Mononuclear cell (primary cell): Measurements from ENCODE around the gene SSBP3. TPM values are rescaled to one million over a fixed set of nuclear protein-coding genes. Genes with fewer than 3 reads are reported as not detected.

Source experiments
- H3K27me3 ChIP-seq: 2 replicates; pipeline ENCODE4 v1.6.0; 2011; ENCODE audit warnings: low read length, control low read depth; ENCODE audit not compliant: insufficient read depth
- H3K4me1 ChIP-seq: 2 replicates; pipeline ENCODE4 v1.5.1; 2011; ENCODE audit warnings: mild to moderate bottlenecking, low read length, control low read depth; ENCODE audit not compliant: insufficient read depth
- H3K4me3 ChIP-seq: 2 replicates; pipeline ENCODE4 v1.5.1; 2011; ENCODE audit warnings: mild to moderate bottlenecking, low read length, moderate library complexity
- H3K9me3 ChIP-seq: 2 replicates; pipeline ENCODE4 v1.5.1; 2011; ENCODE audit warnings: low read depth, mild to moderate bottlenecking, control low read depth, low read length
- total RNA-seq: library from RNA; depleted of rRNA; stranded (reverse); fragments of >200 nt; gene quantifications from one replicate; pipeline ENCODE4 v1.2.3, GENCODE V29; 2012

The SSBP3 gene
- total RNA-seq, 1 donor = 20.8 TPM

DNA sequence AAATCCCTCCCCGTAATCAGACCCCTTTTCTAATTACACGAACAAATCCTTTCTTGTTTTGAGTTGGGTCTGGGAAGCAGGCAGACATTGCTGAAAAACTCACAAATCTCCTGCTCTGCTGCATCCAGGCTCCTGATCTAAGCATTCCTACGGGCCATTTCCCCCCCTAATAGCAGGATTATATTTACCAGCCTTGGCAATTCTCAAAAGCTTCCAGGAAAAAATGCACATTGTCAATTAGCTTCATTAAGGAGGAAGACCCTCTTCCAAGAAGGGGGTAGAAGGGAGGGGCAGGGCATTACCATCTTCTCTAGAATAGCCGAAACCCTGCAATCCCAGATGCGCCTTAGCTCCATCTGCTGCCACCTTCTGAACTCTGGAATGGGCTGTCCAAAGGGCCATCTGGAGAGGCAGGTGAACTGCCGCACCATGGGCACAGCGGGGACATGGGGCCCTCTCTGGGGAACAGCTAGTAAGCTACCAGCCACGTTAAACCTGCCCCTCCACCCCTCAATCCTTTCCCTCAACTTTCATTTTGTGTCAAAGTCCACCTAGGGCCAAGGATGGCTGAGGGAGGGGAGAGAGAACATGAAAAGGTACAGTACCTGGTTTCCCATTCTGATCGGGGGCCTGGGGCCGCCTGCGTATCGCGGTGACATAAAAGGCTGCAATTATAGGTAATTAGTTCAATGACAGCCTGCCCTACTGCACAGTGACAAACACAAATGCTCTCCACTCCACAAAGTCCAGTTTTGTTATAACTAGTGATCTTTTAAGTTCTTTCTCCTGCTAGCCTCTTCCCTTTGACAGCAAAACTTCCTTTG, 149.5 kb downstream of the SSBP3 start:
- Histone ChIP-seq H3K9me3 (no peaks in the 10 kb centered on the region), H3K4me1 (no peaks in the 10 kb centered on the region), H3K4me3 (no peak overlapping the region), H3K27me3 (no peaks in the 10 kb centered on the region)

DNA sequence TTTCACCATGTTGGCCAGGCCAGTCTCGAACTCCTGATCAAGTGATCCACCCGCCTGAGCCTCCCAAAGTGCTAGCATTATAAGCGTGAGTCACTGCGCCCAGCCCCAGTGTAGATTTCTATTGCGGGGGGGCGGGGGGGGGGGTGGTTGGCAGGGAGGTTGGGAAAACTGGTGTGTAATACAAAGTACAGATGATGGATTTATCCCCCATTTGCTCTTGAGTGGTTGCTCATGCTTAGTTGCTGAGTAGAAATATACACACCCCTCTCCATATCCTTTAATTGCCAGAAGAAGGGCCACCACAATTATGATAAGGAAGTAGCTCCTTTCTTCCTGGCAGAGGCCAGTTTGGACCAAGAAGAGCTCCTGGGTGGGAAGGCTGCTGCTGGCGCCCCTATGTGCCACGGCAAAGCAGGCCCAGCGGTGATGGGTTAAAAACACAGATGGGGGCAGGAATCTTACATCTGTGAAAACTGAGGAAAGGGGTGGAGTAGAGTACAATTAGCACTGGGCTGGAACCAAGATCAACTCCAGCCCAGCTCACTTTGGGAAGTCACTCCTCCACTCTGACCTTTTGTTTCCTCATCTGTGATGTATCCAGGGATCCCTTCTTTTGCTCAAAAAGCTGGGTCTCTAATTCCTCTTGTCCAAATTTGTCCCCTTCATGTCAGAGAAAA, 151.0 kb downstream of the SSBP3 start:
- H3K9me3 ChIP-seq = no peaks in the 10 kb centered on the region
- H3K27me3 ChIP-seq = no peaks in the 10 kb centered on the region
- no peak overlapping the region for H3K4me3 ChIP-seq
- H3K4me1 ChIP-seq = no peaks in the 10 kb centered on the region

GRCh38 chr1:54254055-54254454, 152.1 kb downstream of the SSBP3 start:
- Histone ChIP-seq H3K27me3 (no peaks in the 10 kb centered on the region), H3K4me3 (no peak overlapping the region), H3K4me1 (no peaks in the 10 kb centered on the region), H3K9me3 (no peaks in the 10 kb centered on the region)

- Histone ChIP-seq H3K4me3 (no peak overlapping the region), H3K9me3 (no peaks in the 10 kb centered on the region), H3K27me3 (no peaks in the 10 kb centered on the region), H3K4me1 (no peaks in the 10 kb centered on the region)
Observed at GRCh38 chr1:54253480-54253879, 152.7 kb downstream of the SSBP3 start.

GRCh38 chr1:54252371-54252936, 153.7 kb downstream of the SSBP3 start:
- H3K9me3 ChIP-seq = no peaks in the 10 kb centered on the region
- no peaks in the 10 kb centered on the region for H3K27me3 ChIP-seq
- no peaks in the 10 kb centered on the region for H3K4me1 ChIP-seq
- H3K4me3 ChIP-seq = no peak overlapping the region

GRCh38 chr1:54250670-54251069, 155.5 kb downstream of the SSBP3 start:
- Histone ChIP-seq H3K9me3 (no peaks in the 10 kb centered on the region), H3K4me1 (no peaks in the 10 kb centered on the region), H3K4me3 (no peak overlapping the region), H3K27me3 (no peaks in the 10 kb centered on the region)

- Histone ChIP-seq H3K9me3 (no peaks in the 10 kb centered on the region), H3K27me3 (no peaks in the 10 kb centered on the region), H3K4me3 (no peak overlapping the region), H3K4me1 (no peaks in the 10 kb centered on the region)
Observed at GRCh38 chr1:54249819-54250435, 156.3 kb downstream of the SSBP3 start.

GRCh38 chr1:54248966-54249365, 157.2 kb downstream of the SSBP3 start:
- H3K4me3 ChIP-seq = no peak overlapping the region
- H3K27me3 ChIP-seq = no peaks in the 10 kb centered on the region
- no peaks in the 10 kb centered on the region for H3K4me1 ChIP-seq
- no peaks in the 10 kb centered on the region for H3K9me3 ChIP-seq

GRCh38 chr1:54247863-54248515, 158.2 kb downstream of the SSBP3 start:
- H3K4me3 ChIP-seq = no peak overlapping the region
- H3K27me3 ChIP-seq = no peaks in the 10 kb centered on the region
- no peaks in the 10 kb centered on the region for H3K4me1 ChIP-seq
- H3K9me3 ChIP-seq = no peaks in the 10 kb centered on the region

DNA sequence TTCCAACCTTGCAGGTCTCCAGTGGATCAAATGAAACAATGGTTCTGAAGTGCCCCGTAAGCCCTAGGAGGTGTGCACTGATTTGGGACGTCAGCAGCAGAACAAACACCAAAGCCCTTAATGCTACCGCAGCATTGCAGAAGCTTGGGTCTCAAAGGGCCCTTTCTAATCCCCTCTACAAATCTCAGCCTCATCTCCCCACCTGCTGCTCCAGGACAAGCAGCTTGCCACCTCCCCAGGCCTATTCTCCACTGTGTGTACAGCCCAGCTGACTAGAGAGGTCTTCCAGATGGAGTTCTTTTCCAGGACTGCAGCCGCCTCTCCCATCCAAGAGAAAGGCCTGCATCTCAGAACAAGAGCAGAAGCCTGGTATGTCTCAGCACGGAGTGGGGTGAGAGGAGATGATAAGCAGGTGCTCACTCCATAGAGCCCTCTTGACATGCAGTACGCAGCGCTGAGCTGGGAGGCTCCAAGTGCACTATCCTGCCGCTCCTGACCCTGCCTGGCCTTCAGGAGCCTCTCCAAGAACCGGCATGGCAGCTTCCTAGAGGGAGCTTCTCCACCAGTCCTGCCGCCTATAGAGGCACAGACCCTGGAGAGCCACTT, 160.0 kb downstream of the SSBP3 start:
- no peaks in the 10 kb centered on the region for H3K4me1 ChIP-seq
- H3K9me3 ChIP-seq = no peaks in the 10 kb centered on the region
- no peak overlapping the region for H3K4me3 ChIP-seq
- no peaks in the 10 kb centered on the region for H3K27me3 ChIP-seq

- no peaks in the 10 kb centered on the region for H3K4me1 ChIP-seq
- H3K9me3 ChIP-seq = no peaks in the 10 kb centered on the region
- H3K27me3 ChIP-seq = no peaks in the 10 kb centered on the region
- H3K4me3 ChIP-seq = no peak overlapping the region
Observed at GRCh38 chr1:54245501-54245900, 160.7 kb downstream of the SSBP3 start.

GRCh38 chr1:54244655-54245054, 161.5 kb downstream of the SSBP3 start:
- H3K9me3 ChIP-seq = no peaks in the 10 kb centered on the region
- no peaks in the 10 kb centered on the region for H3K27me3 ChIP-seq
- no peak overlapping the region for H3K4me3 ChIP-seq
- peaks cover under 1% of the 10 kb centered on the region for H3K4me1 ChIP-seq

DNA sequence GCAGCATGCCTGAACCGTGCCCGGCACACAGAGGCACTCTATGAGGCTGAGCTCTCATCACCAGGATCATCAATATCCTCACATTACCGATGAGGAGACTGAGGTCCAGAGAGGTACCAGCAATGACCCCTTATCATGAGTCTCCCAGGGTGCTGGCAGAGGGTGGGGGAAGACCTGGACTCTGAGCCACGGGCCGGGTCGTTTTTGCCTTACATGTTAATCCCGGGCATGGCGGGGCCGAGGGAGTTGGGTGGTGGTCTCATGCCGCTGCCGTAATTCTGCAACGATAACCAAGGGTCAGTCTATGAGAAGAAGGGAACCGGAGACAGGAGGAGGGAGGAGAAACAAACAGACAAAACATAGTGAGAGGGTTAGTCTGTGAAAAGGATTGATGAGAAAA, 163.2 kb downstream of the SSBP3 start:
- Histone ChIP-seq H3K4me3 (no peak overlapping the region), H3K9me3 (no peaks in the 10 kb centered on the region), H3K27me3 (no peaks in the 10 kb centered on the region), H3K4me1 (peaks cover 17% of the 10 kb centered on the region)

DNA sequence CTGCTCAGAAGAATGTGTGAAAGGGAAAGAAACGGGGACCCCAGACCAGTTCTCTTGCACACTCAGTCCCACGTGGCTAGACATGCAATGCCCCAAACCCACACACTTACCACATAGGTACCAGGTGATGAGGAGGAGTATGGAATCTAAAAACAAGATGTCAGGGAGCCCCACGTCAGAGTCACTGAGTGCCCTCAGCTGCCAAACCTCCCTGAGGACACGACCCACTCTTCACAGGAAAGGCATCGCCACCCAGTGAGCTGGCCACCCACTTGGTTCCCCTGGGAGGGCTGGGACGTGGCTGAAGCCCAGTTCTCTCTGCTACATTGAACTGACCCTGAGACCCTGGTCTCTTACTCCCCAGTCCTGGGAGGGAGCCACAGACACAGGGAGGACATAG, 164.8 kb downstream of the SSBP3 start:
- no peak overlapping the region for H3K4me3 ChIP-seq
- no peaks in the 10 kb centered on the region for H3K27me3 ChIP-seq
- no peaks in the 10 kb centered on the region for H3K9me3 ChIP-seq
- peaks cover 18% of the 10 kb centered on the region for H3K4me1 ChIP-seq
